ENCODE results near the gene ATP5MK.
"Not testable (repeated sequence)": the region's sequence is repeated elsewhere in the genome, so short reads cannot be mapped to it uniquely, and the experiment has no call there.

ATP5MK gene

GRCh38 chr10:103396067-103396788, at the start of gene ATP5MK, which contains the start of gene PDCD11:
TSS of gene ATP5MK (minus strand) at chr10:103396475. CDS start at chr10:103392457, 4,018 bp downstream.
TSS of gene PDCD11 (plus strand) at chr10:103396626. CDS start at chr10:103398427, 1,801 bp downstream.
- DNase-seq, result peak; percentile 97

- DNase-seq, result no peak
Observed at GRCh38 chr10:103445366-103445765, 49.1 kb upstream of the ATP5MK start.

GRCh38 chr10:103444478-103444877, 48.2 kb upstream of the ATP5MK start:
- DNase-seq, result no peak

- DNase-seq, result no peak
Observed at GRCh38 chr10:103443475-103444185, 47.4 kb upstream of the ATP5MK start.

- peak; percentile 10 for DNase-seq
Observed at GRCh38 chr10:103442031-103442461, 45.8 kb upstream of the ATP5MK start.

- no peak for DNase-seq
Observed at GRCh38 chr10:103441611-103442010, 45.3 kb upstream of the ATP5MK start.

GRCh38 chr10:103441206-103441605, 44.9 kb upstream of the ATP5MK start:
- DNase-seq, result no peak

GRCh38 chr10:103440416-103440815, 44.1 kb upstream of the ATP5MK start:
- DNase-seq, result no peak

GRCh38 chr10:103439776-103440175, 43.5 kb upstream of the ATP5MK start:
- DNase-seq, result no peak

GRCh38 chr10:103433858-103434257, 37.6 kb upstream of the ATP5MK start:
- DNase-seq, result peak; percentile 21

- no peak for DNase-seq
Observed at GRCh38 chr10:103431902-103432301, 35.6 kb upstream of the ATP5MK start.

- DNase-seq, result no peak
Observed at GRCh38 chr10:103429647-103430046, 33.4 kb upstream of the ATP5MK start.

GRCh38 chr10:103428989-103429643, 32.8 kb upstream of the ATP5MK start:
- no peak for DNase-seq

GRCh38 chr10:103427866-103428265, 31.6 kb upstream of the ATP5MK start:
- DNase-seq, result no peak

GRCh38 chr10:103423748-103424147, 27.5 kb upstream of the ATP5MK start:
- no peak for DNase-seq

GRCh38 chr10:103419101-103419500, 22.8 kb upstream of the ATP5MK start:
- no peak for DNase-seq

GRCh38 chr10:103417601-103418000, 21.3 kb upstream of the ATP5MK start:
- no peak for DNase-seq

- DNase-seq, result not testable (repeated sequence)
Observed at GRCh38 chr10:103417148-103417469, 20.8 kb upstream of the ATP5MK start.

GRCh38 chr10:103416436-103417147, 20.3 kb upstream of the ATP5MK start:
- DNase-seq, result peak; percentile 51

GRCh38 chr10:103415581-103415980, 19.3 kb upstream of the ATP5MK start:
- no peak for DNase-seq

GRCh38 chr10:103413564-103413963, 17.3 kb upstream of the ATP5MK start:
- DNase-seq, result no peak

- no peak for DNase-seq
Observed at GRCh38 chr10:103397191-103397825, 1.0 kb upstream of the ATP5MK start.

- no peak for DNase-seq
Observed at GRCh38 chr10:103396789-103397087, 463 bp upstream of the ATP5MK start.
